ENCODE measurements around the gene SHC1. TPM values are rescaled to one million over a fixed set of nuclear protein-coding genes. Genes with fewer than 3 reads are reported as not detected.
"Not testable (repeated sequence)": the region's sequence is repeated elsewhere in the genome, so short reads cannot be mapped to it uniquely, and the experiment has no call there.

Gene SHC1
- total and polyA plus RNA-seq, 3 experiments from 2014 or later: 32.7 to 40.8 (median 37.4) TPM

- DNase-seq: peak in 1 of 5 donors; percentile 26
- peak overlapping the region in 5 of 7 donors; percentile 41 to 97 (median 44) for H3K4me3 Mint-ChIP-seq
Observed at GRCh38 chr1:154998201-154998780, 27.7 kb upstream of the SHC1 start.

DNA sequence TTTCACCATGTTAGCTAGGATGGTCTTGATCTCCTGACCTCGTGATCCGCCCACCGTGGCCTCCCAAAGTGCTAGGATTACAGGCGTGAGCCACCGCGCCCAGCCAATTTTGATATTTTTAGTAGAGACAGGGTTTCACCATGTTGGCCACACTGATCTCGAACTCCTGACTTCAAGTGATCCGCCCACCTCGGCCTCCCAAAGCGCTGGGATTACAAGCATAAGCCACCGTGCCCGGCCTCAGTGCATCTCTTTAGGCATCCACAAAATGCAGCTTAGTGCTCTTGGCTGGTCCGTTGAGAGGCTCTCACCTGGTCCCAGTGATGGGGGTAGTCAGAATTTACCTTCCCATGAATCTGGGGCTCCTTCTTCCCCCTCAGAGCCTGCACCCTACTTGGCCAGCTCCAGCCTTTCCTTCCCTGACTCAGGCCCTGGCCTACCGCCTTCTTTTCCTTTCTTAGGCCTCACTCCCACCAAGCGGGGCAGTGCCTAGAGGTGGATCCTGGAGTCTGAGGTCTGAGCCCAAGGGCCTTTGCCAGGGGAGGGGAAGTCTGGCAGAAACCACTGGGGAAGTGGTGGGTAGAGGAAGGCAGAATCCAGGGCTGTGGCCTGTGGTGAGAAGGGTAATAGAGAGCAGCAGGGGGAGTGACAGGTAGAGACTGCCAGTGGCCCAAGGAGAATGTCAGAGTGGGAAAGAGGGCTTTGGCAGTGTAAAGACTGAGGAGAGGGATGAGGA is 26.6 kb upstream of the SHC1 start:
- DNase-seq: peak in 1 of 5 donors; percentile 26
- no peaks in the 10 kb centered on the region for H3K36me3 ChIP-seq (ENCODE audit: insufficient read depth, low read length)
- POLR2A ChIA-PET: interaction anchor here (1.1 kb wide), 1 partner anchor 37 kb away, joined by 3 read pairs; no protein-coding TSS in a partner anchor
- H3K27me3 Mint-ChIP-seq: no peaks in the 10 kb centered on the region
- peaks cover 12% of the 10 kb centered on the region for H3K4me1 ChIP-seq (ENCODE audit: insufficient read depth, low read length)
- H3K27ac ChIP-seq (ENCODE audit: low read depth, low read length): no peak overlapping the region
- peaks cover 0 to 10% (median 0%) of the 10 kb centered on the region in 3 donors for H3K36me3 Mint-ChIP-seq
- H3K9me3 ChIP-seq (ENCODE audit: low read length): no peaks in the 10 kb centered on the region
- no peak overlapping the region for H3K4me3 ChIP-seq (ENCODE audit: low read length)
- H3K4me1 Mint-ChIP-seq: peaks cover 18 to 22% (median 22%) of the 10 kb centered on the region in 3 donors
- CTCF ChIA-PET: interaction anchor here (1.2 to 13.6 kb wide), 5 partner anchors 11 to 61 kb away, joined by 3 to 207 read pairs (median 10); partner anchors contain the start of genes FLAD1, PBXIP1 and PMVK
- peak overlapping the region in 3 of 8 donors; percentile 66 to 88 (median 68) for H3K27ac Mint-ChIP-seq
- H3K4me3 Mint-ChIP-seq: peak overlapping the region in 1 of 7 donors; percentile 64
- H3K27me3 ChIP-seq (ENCODE audit: insufficient read depth, low read length, poor library complexity, severe bottlenecking): no peaks in the 10 kb centered on the region
- H3K9me3 Mint-ChIP-seq: no peaks in the 10 kb centered on the region

More at GRCh38 chr1:154998201-154998780, 27.7 kb upstream of the SHC1 start:
- H3K9me3 ChIP-seq (ENCODE audit: low read length): no peaks in the 10 kb centered on the region
- Mint-ChIP-seq H3K27ac (peak overlapping the region in 3 of 8 donors; percentile 9 to 94 (median 92)), H3K36me3 (peaks cover 0 to 5% (median 0%) of the 10 kb centered on the region in 3 donors), H3K9me3 (no peaks in the 10 kb centered on the region), H3K4me1 (peaks cover 18 to 23% (median 22%) of the 10 kb centered on the region in 3 donors), H3K27me3 (no peaks in the 10 kb centered on the region)
- no peak overlapping the region for H3K4me3 ChIP-seq (ENCODE audit: low read length)
- H3K27ac ChIP-seq (ENCODE audit: low read depth, low read length): no peak overlapping the region
- ChIA-PET POLR2A (interaction anchor here (0.7 to 2.1 kb wide), 3 partner anchors 23 to 47 kb away, joined by 6 to 11 read pairs (median 7); partner anchors contain the start of genes CKS1B and PBXIP1), CTCF (interaction anchor here (0.7 to 13.6 kb wide), 22 partner anchors 13 to 76 kb away, joined by 3 to 207 read pairs (median 6); partner anchors contain the start of genes ADAM15, CKS1B, FLAD1 and PBXIP1)
- H3K27me3 ChIP-seq (ENCODE audit: insufficient read depth, low read length, poor library complexity, severe bottlenecking): no peaks in the 10 kb centered on the region
- no peaks in the 10 kb centered on the region for H3K36me3 ChIP-seq (ENCODE audit: insufficient read depth, low read length)
- peaks cover 12% of the 10 kb centered on the region for H3K4me1 ChIP-seq (ENCODE audit: insufficient read depth, low read length)

GRCh38 chr1:154995301-154995983 is 24.9 kb upstream of the SHC1 start:
- DNase-seq: peak in 1 of 5 donors; percentile 45
- H3K9me3 Mint-ChIP-seq; H3K36me3 ChIP-seq (ENCODE audit: insufficient read depth, low read length); H3K4me3 ChIP-seq (ENCODE audit: low read length); H3K27me3 ChIP-seq (ENCODE audit: insufficient read depth, low read length, poor library complexity, severe bottlenecking); H3K9me3 ChIP-seq (ENCODE audit: low read length); H3K27me3 Mint-ChIP-seq: not testable (repeated sequence)
- H3K4me1 ChIP-seq (ENCODE audit: insufficient read depth, low read length): peaks cover 12% of the 10 kb centered on the region
- ChIA-PET POLR2A (interaction anchor here (0.7 to 2.3 kb wide), 2 partner anchors 12 to 63 kb away, joined by 7 to 8 read pairs; partner anchors contain the start of gene FLAD1), CTCF (interaction anchor here (0.7 to 13.6 kb wide), 6 partner anchors 10 to 59 kb away, joined by 3 to 207 read pairs (median 10); partner anchors contain the start of genes FLAD1, PBXIP1, PMVK and PYGO2)
- H3K27ac Mint-ChIP-seq: peak overlapping the region in 2 of 8 donors; percentile 1 to 12
- H3K27ac ChIP-seq (ENCODE audit: low read depth, low read length): peak overlapping the region; percentile 32
- peaks cover 18 to 22% (median 22%) of the 10 kb centered on the region in 3 donors for H3K4me1 Mint-ChIP-seq
- peaks cover 0 to 16% (median 0%) of the 10 kb centered on the region in 3 donors for H3K36me3 Mint-ChIP-seq
- peak overlapping the region in 1 of 7 donors; percentile 18 for H3K4me3 Mint-ChIP-seq

GRCh38 chr1:154994591-154994990 is 24.0 kb upstream of the SHC1 start:
- ChIA-PET POLR2A (interaction anchor here (2.3 kb wide), 1 partner anchor 11 kb away, joined by 7 read pairs; the partner anchor contains the start of gene FLAD1), CTCF (interaction anchor here (1.0 to 13.6 kb wide), 7 partner anchors 9 to 58 kb away, joined by 3 to 207 read pairs (median 3); partner anchors contain the start of genes FLAD1 and PMVK)
- Mint-ChIP-seq H3K27ac (peak overlapping the region in 1 of 8 donors; percentile 13), H3K36me3 (peaks cover 0 to 25% (median 0%) of the 10 kb centered on the region in 3 donors), H3K4me1 (peaks cover 15 to 22% (median 18%) of the 10 kb centered on the region in 3 donors), H3K27me3 (no peaks in the 10 kb centered on the region), H3K9me3 (no peaks in the 10 kb centered on the region), H3K4me3 (peak overlapping the region in 1 of 7 donors; percentile 9)
- DNase-seq: peak in 1 of 5 donors; percentile 38
- H3K4me1 ChIP-seq (ENCODE audit: insufficient read depth, low read length): peaks cover 14% of the 10 kb centered on the region
- no peaks in the 10 kb centered on the region for H3K9me3 ChIP-seq (ENCODE audit: low read length)
- H3K27me3 ChIP-seq (ENCODE audit: insufficient read depth, low read length, poor library complexity, severe bottlenecking): no peaks in the 10 kb centered on the region
- no peak overlapping the region for H3K4me3 ChIP-seq (ENCODE audit: low read length)
- H3K27ac ChIP-seq (ENCODE audit: low read depth, low read length): peak overlapping the region; percentile 32
- peaks cover 9% of the 10 kb centered on the region for H3K36me3 ChIP-seq (ENCODE audit: insufficient read depth, low read length)

DNA sequence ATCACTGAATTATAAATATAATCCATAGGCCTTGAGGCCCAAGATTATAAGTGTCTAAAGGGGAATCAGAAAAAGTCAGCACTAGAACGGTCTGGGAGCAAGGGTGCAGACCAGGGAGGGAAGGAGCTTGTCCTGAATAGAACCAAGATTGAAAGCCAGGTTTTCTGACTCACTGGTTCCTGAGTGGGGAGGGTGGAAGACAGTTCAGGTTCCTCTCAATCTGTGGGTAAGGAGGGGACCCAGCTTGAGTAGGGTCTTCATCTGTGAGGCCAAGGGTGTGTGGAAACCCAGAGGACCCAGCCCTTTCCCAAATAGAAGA is 23.7 kb upstream of the SHC1 start:
- peak overlapping the region in 3 of 8 donors; percentile 3 to 52 (median 13) for H3K27ac Mint-ChIP-seq
- Histone ChIP-seq H3K27me3 (ENCODE audit: insufficient read depth, low read length, poor library complexity, severe bottlenecking) (no peaks in the 10 kb centered on the region), H3K9me3 (ENCODE audit: low read length) (no peaks in the 10 kb centered on the region), H3K36me3 (ENCODE audit: insufficient read depth, low read length) (peaks cover 11% of the 10 kb centered on the region), H3K4me1 (ENCODE audit: insufficient read depth, low read length) (peaks cover 16% of the 10 kb centered on the region), H3K4me3 (ENCODE audit: low read length) (no peak overlapping the region), H3K27ac (ENCODE audit: low read depth, low read length) (peak overlapping the region; percentile 32)
- peaks cover 16 to 24% (median 19%) of the 10 kb centered on the region in 3 donors for H3K4me1 Mint-ChIP-seq
- no peaks in the 10 kb centered on the region for H3K27me3 Mint-ChIP-seq
- ChIA-PET CTCF (interaction anchor here (1.0 to 13.6 kb wide), 7 partner anchors 8 to 58 kb away, joined by 3 to 207 read pairs (median 3); partner anchors contain the start of genes FLAD1 and PMVK), POLR2A (interaction anchor here (2.3 kb wide), 1 partner anchor 10 kb away, joined by 7 read pairs; the partner anchor contains the start of gene FLAD1)
- no peaks in the 10 kb centered on the region for H3K9me3 Mint-ChIP-seq
- H3K4me3 Mint-ChIP-seq: peak overlapping the region in 1 of 7 donors; percentile 9
- DNase-seq: peak in 1 of 5 donors; percentile 3
- H3K36me3 Mint-ChIP-seq: peaks cover 0 to 28% (median under 1%) of the 10 kb centered on the region in 3 donors

DNA sequence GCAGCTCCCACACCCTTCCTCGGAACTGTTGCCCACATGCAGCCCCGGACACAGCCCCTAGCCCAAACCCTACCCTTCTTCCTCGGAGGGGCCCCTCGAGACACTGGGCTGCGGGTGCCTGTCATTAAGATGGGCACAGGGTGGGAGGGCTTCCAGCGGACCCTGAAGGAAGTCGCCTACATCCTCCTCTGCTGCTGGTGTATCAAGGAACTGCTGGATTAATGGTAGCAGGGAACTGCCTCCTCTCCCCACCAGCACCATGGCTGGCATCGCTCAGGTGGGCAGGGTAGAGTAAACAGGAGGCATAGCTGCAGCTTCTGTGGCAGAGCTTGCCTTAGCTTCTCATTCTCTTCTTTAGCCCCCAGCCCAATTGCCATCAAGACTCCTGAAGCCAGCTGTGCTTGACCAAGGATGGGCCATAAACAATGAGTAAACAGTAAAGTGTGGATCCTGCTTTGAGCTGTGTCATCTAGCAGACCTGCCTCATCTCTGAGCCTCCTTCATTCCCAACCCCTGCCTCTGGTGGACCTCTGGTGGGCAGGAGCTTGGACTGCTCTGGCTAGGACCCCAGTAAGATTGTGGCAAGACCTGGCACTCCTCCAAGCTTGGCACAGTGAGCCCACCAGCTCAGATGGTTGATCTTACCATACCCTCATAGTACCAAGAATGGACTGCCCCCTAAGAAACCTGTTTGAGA is 23.2 kb upstream of the SHC1 start, which contains the start of gene LENEP:
Gene LENEP (plus strand): TSS at position 15 of the 697 bp plus-strand sequence. CDS start 22 bp downstream, at position 37.
- Histone ChIP-seq H3K9me3 (ENCODE audit: low read length) (no peaks in the 10 kb centered on the region), H3K4me1 (ENCODE audit: insufficient read depth, low read length) (peaks cover 12% of the 10 kb centered on the region), H3K27ac (ENCODE audit: low read depth, low read length) (peak within 1 kb of the TSS; percentile 32), H3K4me3 (ENCODE audit: low read length) (no peak within 1 kb of the TSS), H3K36me3 (ENCODE audit: insufficient read depth, low read length) (peaks cover 12% of the 10 kb centered on the region), H3K27me3 (ENCODE audit: insufficient read depth, low read length, poor library complexity, severe bottlenecking) (no peaks in the 10 kb centered on the region)
- H3K36me3 Mint-ChIP-seq: peaks cover 4 to 33% (median 5%) of the 10 kb centered on the region in 3 donors
- DNase-seq: peak in 1 of 5 donors; percentile 43
- H3K27ac Mint-ChIP-seq: peak within 1 kb of the TSS in 4 of 8 donors; percentile 13 to 52 (median 36)
- no peaks in the 10 kb centered on the region for H3K27me3 Mint-ChIP-seq
- H3K4me3 Mint-ChIP-seq: peak within 1 kb of the TSS in 1 of 7 donors; percentile 9
- CTCF ChIA-PET: interaction anchor here (0.5 to 13.6 kb wide), 8 partner anchors 8 to 67 kb away, joined by 3 to 207 read pairs (median 3); partner anchors contain the start of genes FLAD1 and PMVK
- H3K4me1 Mint-ChIP-seq: peaks cover 16 to 24% (median 19%) of the 10 kb centered on the region in 3 donors
- POLR2A ChIA-PET: interaction anchor here (2.3 kb wide), 1 partner anchor 10 kb away, joined by 7 read pairs; the partner anchor contains the start of gene FLAD1
- no peaks in the 10 kb centered on the region for H3K9me3 Mint-ChIP-seq
